Measurements from ENCODE around the gene CITED2.
A peak's percentile ranks its signal among the peaks of the same experiment; 100 is the strongest.
"Not testable (repeated sequence)": the region's sequence is repeated elsewhere in the genome, so short reads cannot be mapped to it uniquely, and the experiment has no call there.

The CITED2 gene

GRCh38 chr6:139369068-139369467 is 5.4 kb downstream of the CITED2 start:
- in situ Hi-C loops (cut with MboI; ENCODE audit: low pct_unique_long_range_greater_than_20kb, low sequenced_read_pairs, unreplicated experiment) = loop anchor here (10.0 to 25.0 kb wide), 3 partner anchors 144 to 557 kb away; no protein-coding TSS in a partner anchor
- no peak for DNase-seq (ENCODE audit: low spot score)
- no peak for TF ChIP-seq CTCF (IDR thresholded peaks at IDR 0.05; ENCODE audit: extremely low read depth, insufficient read depth, missing control alignments)

- TF ChIP-seq CTCF (IDR thresholded peaks at IDR 0.05; ENCODE audit: extremely low read depth, insufficient read depth, missing control alignments) = no peak
- in situ Hi-C loops (cut with MboI; ENCODE audit: low pct_unique_long_range_greater_than_20kb, low sequenced_read_pairs, unreplicated experiment) = loop anchor here (10.0 to 25.0 kb wide), 3 partner anchors 144 to 556 kb away; no protein-coding TSS in a partner anchor
- no peak for DNase-seq (ENCODE audit: low spot score)
Observed at GRCh38 chr6:139368661-139369060, 5.8 kb downstream of the CITED2 start.

DNA sequence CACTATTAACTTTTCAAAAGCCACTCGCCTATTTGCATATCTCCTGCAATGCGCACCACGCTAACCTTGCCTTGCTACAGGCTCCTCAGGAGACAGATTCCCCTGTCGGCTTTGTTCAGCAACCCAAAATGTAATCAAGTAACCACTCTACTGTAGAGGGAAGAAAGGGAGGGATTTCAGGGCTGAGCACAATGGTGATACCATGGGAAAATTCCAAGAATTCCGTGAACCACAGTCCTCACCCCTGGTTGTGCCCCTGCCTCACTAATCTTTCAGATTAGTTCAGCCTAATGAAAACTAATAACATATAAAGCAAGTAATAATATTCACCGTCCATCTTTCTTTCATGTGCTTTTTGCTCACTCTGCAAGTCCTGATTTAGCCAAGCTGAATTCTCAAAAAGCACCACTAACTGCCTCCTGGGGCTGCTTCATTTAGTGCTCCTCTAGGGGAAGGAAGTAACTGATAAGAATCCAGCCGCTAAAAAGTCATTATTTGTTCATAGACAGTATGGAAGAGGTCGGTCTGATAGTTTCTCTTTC is 6.6 kb downstream of the CITED2 start:
- no peak for TF ChIP-seq CTCF (IDR thresholded peaks at IDR 0.05; ENCODE audit: extremely low read depth, insufficient read depth, missing control alignments)
- in situ Hi-C loops (cut with MboI; ENCODE audit: low pct_unique_long_range_greater_than_20kb, low sequenced_read_pairs, unreplicated experiment) = loop anchor here (10.0 to 25.0 kb wide), 3 partner anchors 143 to 556 kb away; no protein-coding TSS in a partner anchor
- no peak for DNase-seq (ENCODE audit: low spot score)

DNA sequence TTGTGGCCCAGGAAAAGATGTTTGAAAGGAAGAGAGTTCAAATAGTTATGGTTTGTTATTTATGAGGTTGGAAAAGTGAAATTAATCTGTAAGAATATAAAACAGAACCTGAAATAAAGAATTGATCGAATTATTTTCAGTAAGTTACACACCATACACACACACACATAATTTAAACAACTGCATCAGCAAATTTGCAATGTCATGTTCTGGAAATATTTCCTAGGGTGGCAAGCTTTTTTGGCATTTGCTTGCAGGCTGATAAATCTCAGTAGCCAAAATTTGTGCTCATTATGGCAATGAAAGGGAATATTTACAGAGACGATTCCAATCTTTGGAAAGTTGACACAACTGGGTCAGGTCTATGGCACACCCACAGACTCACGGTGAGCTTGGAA is 9.5 kb downstream of the CITED2 start:
- in situ Hi-C loops (cut with MboI; ENCODE audit: low pct_unique_long_range_greater_than_20kb, low sequenced_read_pairs, unreplicated experiment) = loop anchor here (10.0 to 25.0 kb wide), 3 partner anchors 140 to 553 kb away; no protein-coding TSS in a partner anchor
- DNase-seq (ENCODE audit: low spot score) = no peak

GRCh38 chr6:139364302-139364981 is 10.0 kb downstream of the CITED2 start:
- peak; percentile 53 for TF ChIP-seq CTCF (IDR thresholded peaks at IDR 0.05; ENCODE audit: extremely low read depth, insufficient read depth, missing control alignments)
- peak; percentile 54 for DNase-seq (ENCODE audit: low spot score)
- in situ Hi-C loops (cut with MboI; ENCODE audit: low pct_unique_long_range_greater_than_20kb, low sequenced_read_pairs, unreplicated experiment) = loop anchor here (10.0 to 25.0 kb wide), 3 partner anchors 140 to 552 kb away; no protein-coding TSS in a partner anchor

More for the DNA sequence above, 9.5 kb downstream of the CITED2 start:
- no peak for TF ChIP-seq CTCF (IDR thresholded peaks at IDR 0.05; ENCODE audit: extremely low read depth, insufficient read depth, missing control alignments)

GRCh38 chr6:139363797-139364196 is 10.7 kb downstream of the CITED2 start:
- in situ Hi-C loops (cut with MboI; ENCODE audit: low pct_unique_long_range_greater_than_20kb, low sequenced_read_pairs, unreplicated experiment) = loop anchor here (10.0 to 25.0 kb wide), 3 partner anchors 139 to 551 kb away; no protein-coding TSS in a partner anchor
- not testable (repeated sequence) for DNase-seq (ENCODE audit: low spot score)

- DNase-seq (ENCODE audit: low spot score) = not testable (repeated sequence)
- in situ Hi-C loops (cut with MboI; ENCODE audit: low pct_unique_long_range_greater_than_20kb, low sequenced_read_pairs, unreplicated experiment) = loop anchor here (10.0 to 25.0 kb wide), 3 partner anchors 138 to 551 kb away; no protein-coding TSS in a partner anchor
Observed at GRCh38 chr6:139363123-139363522, 11.3 kb downstream of the CITED2 start.
